GM18505 (cell line): ENCODE results near the gene RNF130.
"Not testable (repeated sequence)": the region's sequence is repeated elsewhere in the genome, so short reads cannot be mapped to it uniquely, and the experiment has no call there.

Source experiments
- ATAC-seq: cut with Tn5 transposase; IDR thresholded peaks from one replicate; pipeline ENCODE4 v1.9.1; 2021; ENCODE audit not compliant: unreplicated experiment
- POLR2A ChIP-seq: IDR thresholded peaks from 4 replicates; pipeline ENCODE4 v1.6.1; 2011; ENCODE audit warnings: borderline replicate concordance; ENCODE audit not compliant: insufficient read depth, insufficient read length; ENCODE audit errors: extremely low read depth

Gene RNF130

DNA sequence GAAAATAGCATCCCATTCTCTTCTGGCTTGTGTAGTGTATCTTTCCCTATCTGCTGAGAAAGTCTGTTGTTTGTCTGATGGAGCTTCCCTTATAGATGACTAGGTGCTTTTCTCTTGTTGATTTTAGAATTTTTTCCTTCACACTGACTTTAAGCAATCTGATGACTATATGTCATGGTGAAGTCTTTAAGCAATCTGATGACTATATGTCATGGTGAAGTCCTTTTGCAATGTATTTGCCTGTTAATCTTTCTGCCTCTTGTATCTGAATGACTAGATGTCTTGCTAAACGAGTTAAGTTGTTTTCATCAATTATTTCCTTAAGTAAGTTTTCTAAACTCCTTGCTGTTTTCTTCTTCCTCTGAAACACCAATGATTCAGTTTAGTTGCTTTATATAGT lies 80.5 kb downstream of the RNF130 start:
- TF ChIP-seq POLR2A: no peak

DNA sequence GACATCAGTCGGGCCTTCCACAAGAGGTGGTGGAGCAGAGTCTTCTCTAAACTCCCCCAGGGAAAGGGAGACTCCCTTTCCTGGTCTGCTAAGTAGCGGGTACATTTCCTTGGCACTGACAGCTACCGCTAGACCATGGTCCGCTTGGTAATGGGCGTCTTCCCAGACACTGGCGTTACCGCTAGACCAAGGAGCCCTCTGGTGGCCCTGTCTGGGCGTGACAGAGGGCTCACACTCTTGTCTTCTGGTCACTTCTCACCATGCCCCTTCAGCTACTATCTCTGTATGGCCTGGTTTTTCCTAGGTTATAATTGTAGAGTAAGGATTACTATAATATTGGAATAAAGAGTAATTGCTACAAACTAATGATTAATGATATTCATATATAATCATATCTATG lies 81.0 kb downstream of the RNF130 start:
- ATAC-seq: not testable (repeated sequence)

More for the DNA sequence above, 80.5 kb downstream of the RNF130 start:
- ATAC-seq: no peak

DNA sequence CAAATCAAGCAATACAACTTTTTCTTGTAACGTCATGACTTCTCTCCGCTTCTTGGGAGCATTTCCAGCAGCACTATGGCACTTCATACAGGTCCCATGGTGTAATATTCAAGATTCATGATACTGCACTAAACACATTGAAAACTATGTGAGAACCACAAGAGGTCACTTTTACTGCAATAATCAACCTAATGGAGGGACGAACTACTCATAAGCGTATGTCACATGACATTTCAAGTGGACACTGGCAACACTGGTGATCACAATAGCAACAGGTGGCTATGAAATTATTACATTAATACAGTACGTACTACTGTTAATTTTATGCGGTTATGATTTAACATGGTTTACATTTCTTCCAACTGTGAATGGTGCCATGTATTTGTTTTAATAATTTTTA lies 85.2 kb downstream of the RNF130 start:
- ATAC-seq: no peak
- TF ChIP-seq POLR2A: no peak

- TF ChIP-seq POLR2A: no peak
Measured at GRCh38 chr5:179981636-179982035, 89.9 kb downstream of the RNF130 start.

DNA sequence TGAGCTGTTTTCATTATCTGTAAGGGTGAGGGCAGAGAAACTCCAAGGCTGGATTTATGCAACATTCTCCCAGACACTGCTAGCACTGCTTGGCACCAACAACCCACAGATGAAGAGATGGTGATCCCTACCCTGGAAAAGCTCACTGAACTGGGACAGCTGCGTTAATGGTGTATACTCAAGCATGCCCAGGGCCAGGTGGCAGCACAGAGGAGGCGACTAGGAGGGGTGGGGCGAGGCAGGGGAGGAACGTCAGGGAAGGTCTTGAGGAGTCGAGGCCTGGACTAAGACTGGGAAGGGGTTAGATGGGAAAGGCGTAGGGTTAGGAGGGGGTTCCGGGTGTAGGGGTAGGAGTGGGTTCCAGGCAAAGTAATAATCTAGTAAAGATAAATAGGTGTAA lies 90.8 kb downstream of the RNF130 start:
- TF ChIP-seq POLR2A: no peak
- ATAC-seq: no peak

More at GRCh38 chr5:179981636-179982035, 89.9 kb downstream of the RNF130 start:
- no peak for ATAC-seq

DNA sequence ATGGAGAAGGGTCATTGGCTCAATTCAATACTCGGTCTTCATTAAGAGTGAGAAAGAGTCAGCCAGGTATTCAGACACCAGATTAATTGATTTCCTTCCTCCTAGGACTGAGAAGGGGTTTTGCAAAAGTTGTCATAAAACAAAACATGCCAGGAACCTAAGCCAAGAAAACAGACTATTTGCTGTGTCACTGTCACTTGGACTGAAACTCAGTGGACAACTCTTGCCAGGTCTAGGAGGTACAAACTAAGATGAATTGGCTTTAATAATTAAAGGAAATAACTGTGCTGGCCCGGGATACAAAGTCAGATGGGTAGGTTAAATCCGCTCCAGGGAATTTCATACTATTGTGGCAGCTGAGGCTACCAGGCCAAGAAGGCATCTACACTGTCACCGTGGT lies 92.8 kb downstream of the RNF130 start:
- no peak for TF ChIP-seq POLR2A

DNA sequence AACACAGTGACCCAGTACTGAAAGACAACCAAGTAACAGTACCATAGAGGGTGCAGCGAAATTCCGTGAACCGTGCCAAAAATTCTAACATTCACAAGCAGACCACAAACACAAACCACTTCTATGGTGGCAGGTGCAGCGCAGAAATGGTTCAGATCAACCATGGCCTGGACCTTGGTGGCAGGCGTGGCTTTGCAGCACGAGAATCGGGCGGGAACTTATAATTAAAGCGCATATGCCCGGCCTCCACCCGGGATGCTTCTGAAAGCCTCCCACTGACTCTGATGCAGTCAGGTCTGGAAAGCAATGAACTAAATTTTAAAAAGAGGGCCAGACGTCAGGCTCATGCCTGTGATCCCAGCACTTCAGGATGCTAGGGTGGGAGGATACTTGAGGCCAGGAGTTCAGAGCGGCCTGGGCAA lies 95.8 kb downstream of the RNF130 start:
- ATAC-seq: no peak
- no peak for TF ChIP-seq POLR2A

More for the DNA sequence above, 92.8 kb downstream of the RNF130 start:
- ATAC-seq: no peak

DNA sequence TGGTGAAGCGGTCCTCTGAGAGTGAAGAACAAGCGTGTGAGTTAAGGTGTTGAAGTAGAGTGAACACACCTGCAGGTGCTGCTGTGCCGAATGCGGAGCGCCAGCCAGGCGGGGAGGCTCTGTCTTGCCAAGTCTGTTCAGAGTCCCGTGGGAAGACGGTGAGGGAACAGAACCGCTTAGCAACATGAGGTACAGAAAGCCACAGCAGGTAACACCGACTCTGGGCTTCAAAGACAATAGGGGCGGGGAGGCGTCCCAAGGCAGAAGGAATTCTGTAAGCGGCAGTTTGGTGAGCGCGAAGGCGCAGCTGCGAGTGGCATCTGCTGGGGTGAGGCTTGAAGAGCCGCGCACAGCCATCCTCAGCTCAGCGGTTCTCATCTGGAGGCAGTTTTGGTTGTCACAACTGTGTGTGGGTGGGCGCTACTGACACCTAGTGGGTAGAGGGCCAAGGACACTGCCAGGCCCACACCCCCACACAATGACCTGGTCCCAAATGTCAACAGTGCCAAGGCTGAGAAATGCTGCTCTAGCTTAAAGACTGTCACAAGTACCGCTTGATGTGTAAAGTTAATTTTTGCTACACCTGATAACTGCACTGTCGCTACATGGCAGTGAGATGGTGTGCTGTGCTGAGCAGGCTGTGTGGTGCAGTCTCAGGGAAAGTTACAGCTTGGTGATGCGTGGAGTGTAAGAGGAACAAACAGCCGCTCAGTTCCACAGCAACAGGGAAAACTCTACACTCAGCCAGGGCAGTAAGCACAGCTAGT lies 96.4 kb downstream of the RNF130 start:
- ATAC-seq: peak; percentile 53
- TF ChIP-seq POLR2A: no peak

GRCh38 chr5:179974246-179974945 lies 97.2 kb downstream of the RNF130 start:
- TF ChIP-seq POLR2A: no peak
- no peak for ATAC-seq

GRCh38 chr5:179973391-179973790 lies 98.2 kb downstream of the RNF130 start:
- TF ChIP-seq POLR2A: no peak
- no peak for ATAC-seq

GRCh38 chr5:179969110-179969509 lies 102.4 kb downstream of the RNF130 start:
- TF ChIP-seq POLR2A: no peak
- no peak for ATAC-seq

DNA sequence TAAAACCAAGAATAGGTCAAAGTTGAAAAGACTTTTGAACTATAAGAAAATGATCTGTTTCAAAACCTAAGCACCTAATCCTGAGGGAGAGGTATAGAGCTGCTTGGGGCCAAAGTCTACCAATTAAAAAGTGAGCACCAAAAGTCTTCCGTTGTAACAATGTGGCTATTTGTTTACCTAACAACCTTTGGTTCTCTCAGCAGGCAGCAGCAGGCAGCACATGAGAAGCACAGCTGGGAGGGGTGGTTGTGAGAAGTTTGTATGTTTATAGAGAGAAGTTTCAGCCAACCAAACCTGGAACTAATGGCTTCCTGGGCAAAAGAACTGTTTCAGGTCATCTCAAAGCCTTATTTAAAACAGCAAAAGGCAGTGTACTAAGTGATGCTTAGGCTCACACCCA lies 104.1 kb downstream of the RNF130 start:
- TF ChIP-seq POLR2A: no peak

GRCh38 chr5:179964015-179964414 lies 107.5 kb downstream of the RNF130 start:
- ATAC-seq: no peak

More for the DNA sequence above, 104.1 kb downstream of the RNF130 start:
- no peak for ATAC-seq

DNA sequence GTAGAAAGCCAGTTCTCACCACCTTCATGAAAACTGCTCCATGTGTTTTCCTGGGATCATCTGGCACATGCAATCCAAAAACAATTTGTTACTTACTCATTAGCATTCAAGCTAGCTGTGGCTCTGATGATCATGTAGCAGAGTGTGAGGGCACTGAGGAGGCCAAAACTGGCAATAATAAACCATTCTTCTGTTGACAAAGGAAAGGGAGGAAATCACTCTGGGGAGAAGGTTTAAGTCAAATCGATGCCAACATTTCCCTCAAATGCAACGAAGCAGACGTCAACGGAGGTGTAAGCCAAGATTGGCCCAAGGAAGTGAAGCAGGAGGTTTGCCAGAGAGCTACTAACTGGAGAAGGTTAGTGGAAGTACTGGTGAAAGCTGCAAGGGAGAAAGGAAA lies 108.2 kb downstream of the RNF130 start:
- no peak for TF ChIP-seq POLR2A
- no peak for ATAC-seq

More at GRCh38 chr5:179964015-179964414, 107.5 kb downstream of the RNF130 start:
- TF ChIP-seq POLR2A: no peak

DNA sequence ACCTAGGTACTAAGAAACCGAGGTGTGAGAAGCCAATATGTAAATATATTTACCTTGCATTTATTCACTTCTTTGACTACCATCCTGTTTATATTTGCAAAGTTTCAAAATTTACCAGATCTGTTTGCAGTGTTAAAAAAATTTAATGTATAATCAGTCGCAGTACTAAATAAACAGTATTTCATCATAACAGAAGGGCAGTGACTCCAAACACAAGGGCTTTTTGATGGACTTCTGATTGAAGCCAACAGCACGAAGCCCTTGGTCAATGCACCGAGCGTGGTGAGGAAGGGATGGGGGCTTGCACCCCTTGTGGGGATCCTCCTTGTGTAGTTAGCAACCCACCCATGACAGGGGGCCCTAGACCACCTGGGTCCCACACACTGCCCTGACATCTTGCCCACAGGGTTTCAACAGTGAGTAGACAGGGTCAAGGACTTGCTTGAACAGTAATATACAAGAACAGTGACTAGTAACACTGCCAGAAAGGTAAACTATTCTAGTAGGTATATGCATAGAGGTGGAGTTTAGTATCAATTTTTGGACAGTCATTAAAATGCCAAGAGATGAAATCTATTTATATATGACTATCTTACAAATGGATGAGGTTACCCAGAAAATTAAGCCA lies 111.2 kb downstream of the RNF130 start:
- ATAC-seq: no peak
- TF ChIP-seq POLR2A: no peak

DNA sequence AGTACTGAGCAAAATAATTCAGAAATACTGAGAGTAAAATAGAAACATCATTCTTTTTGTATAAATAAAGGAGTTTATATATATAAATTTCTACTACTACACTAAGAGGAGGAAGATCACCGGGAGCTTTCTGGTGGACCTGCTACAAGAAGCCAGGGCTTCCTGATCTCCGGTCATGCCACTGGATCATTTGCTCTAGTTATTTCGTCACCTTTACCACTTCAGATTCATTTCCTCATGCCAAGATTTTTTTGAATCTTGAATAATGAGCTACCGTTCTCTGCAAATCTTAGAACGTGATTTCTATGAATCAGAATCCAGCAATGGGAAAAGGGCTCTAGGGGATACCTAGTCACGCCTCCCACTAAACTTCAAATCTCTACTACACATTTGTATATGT lies 111.9 kb downstream of the RNF130 start:
- ATAC-seq: no peak
- no peak for TF ChIP-seq POLR2A

DNA sequence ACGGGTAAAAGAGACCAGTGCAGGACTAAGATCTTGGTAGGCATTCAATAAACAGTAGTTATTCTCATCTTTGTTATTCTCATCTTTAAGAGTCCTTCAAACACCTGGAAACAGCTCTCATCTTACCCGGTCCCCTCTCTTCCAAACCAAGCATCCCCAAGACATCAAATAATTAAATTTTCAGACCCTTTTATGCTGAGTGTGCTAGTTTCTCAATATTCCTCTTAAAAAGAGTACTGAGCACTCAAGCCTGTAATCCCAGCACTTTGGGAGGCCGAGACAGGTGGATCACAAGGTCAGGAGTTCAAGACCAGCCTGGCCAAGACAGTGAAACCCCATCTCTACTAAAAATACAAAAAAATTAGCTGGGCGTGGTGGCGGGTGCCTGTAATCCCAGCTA lies 112.4 kb downstream of the RNF130 start:
- not testable (repeated sequence) for ATAC-seq
